Measurements from ENCODE around the gene ZC3H18. TPM values are rescaled to one million over a fixed set of nuclear protein-coding genes. Genes with fewer than 3 reads are reported as not detected.

The ZC3H18 gene
- total RNA-seq, 3 donors from 2014 or later, result 37.4 to 54.8 (median 48.1) TPM

- DNase-seq (peak in 1 of 3 donors; percentile 36), ATAC-seq (no peak)
- H3K36me3 ChIP-seq (ENCODE audit: low read depth), result no peaks in the 10 kb centered on the region
- H3K9me3 ChIP-seq, result no peaks in the 10 kb centered on the region
- TF ChIP-seq CTCF (IDR thresholded peaks at IDR 0.05), result no peak
- no peak overlapping the region for H3K4me3 ChIP-seq
- intact Hi-C loops (cut with DNase I, micrococcal nuclease), result no loop called here
- peaks cover 12% of the 10 kb centered on the region for H3K4me1 ChIP-seq (ENCODE audit: low read depth)
Observed at GRCh38 chr16:88647178-88648070, 77.2 kb downstream of the ZC3H18 start.

- peak; percentile 9 for ATAC-seq
- Histone ChIP-seq H3K4me3 (no peak overlapping the region), H3K9me3 (no peaks in the 10 kb centered on the region), H3K36me3 (ENCODE audit: low read depth) (no peaks in the 10 kb centered on the region), H3K4me1 (ENCODE audit: low read depth) (peaks cover 12% of the 10 kb centered on the region)
- peak in 2 of 3 donors; percentile 54 to 65 for DNase-seq
- no peak for TF ChIP-seq CTCF (IDR thresholded peaks at IDR 0.05)
- intact Hi-C loops (cut with DNase I, micrococcal nuclease), result no loop called here
Observed at GRCh38 chr16:88649195-88649923, 79.2 kb downstream of the ZC3H18 start.

- H3K4me3 ChIP-seq, result peak overlapping the region; percentile 45
- H3K9me3 ChIP-seq, result no peaks in the 10 kb centered on the region
- DNase-seq (peak; percentile 63 to 86 (median 77)), ATAC-seq (peak; percentile 52)
- intact Hi-C loops (cut with DNase I, micrococcal nuclease), result no loop called here
- no peaks in the 10 kb centered on the region for H3K36me3 ChIP-seq (ENCODE audit: low read depth)
- TF ChIP-seq CTCF (IDR thresholded peaks at IDR 0.05), result no peak
- H3K4me1 ChIP-seq (ENCODE audit: low read depth), result peaks cover 12% of the 10 kb centered on the region
Observed at GRCh38 chr16:88649924-88650748, 79.9 kb downstream of the ZC3H18 start.

- intact Hi-C loops (cut with DNase I, micrococcal nuclease), result no loop called here
- DNase-seq, result peak; percentile 87 to 95 (median 93)
- no peaks in the 10 kb centered on the region for H3K36me3 ChIP-seq (ENCODE audit: low read depth)
- TF ChIP-seq CTCF (IDR thresholded peaks at IDR 0.05), result no peak
- H3K9me3 ChIP-seq, result no peaks in the 10 kb centered on the region
- ATAC-seq, result peak; percentile 85
- H3K4me1 ChIP-seq (ENCODE audit: low read depth), result peaks cover 11% of the 10 kb centered on the region
- peak within 1 kb of the TSS; percentile 45 for H3K4me3 ChIP-seq
Observed at GRCh38 chr16:88650749-88651275, 80.6 kb downstream of the ZC3H18 start, which contains the start of gene CYBA. TSS of gene CYBA (minus strand) at chr16:88651053. CDS start at chr16:88651013, 40 bp downstream.
